ENCODE data around the gene RFX2.

- TF ChIP-seq, protein P1, sequence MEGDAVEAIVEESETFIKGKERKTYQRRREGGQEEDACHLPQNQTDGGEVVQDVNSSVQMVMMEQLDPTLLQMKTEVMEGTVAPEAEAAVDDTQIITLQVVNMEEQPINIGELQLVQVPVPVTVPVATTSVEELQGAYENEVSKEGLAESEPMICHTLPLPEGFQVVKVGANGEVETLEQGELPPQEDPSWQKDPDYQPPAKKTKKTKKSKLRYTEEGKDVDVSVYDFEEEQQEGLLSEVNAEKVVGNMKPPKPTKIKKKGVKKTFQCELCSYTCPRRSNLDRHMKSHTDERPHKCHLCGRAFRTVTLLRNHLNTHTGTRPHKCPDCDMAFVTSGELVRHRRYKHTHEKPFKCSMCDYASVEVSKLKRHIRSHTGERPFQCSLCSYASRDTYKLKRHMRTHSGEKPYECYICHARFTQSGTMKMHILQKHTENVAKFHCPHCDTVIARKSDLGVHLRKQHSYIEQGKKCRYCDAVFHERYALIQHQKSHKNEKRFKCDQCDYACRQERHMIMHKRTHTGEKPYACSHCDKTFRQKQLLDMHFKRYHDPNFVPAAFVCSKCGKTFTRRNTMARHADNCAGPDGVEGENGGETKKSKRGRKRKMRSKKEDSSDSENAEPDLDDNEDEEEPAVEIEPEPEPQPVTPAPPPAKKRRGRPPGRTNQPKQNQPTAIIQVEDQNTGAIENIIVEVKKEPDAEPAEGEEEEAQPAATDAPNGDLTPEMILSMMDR (IDR thresholded peaks at IDR 0.05): no peak
- no peak for TF ChIP-seq POLR2A (IDR thresholded peaks at IDR 0.05)
Observed at GRCh38 chr19:6011794-6012193, 98.5 kb downstream of the RFX2 start.

Measured in body of pancreas (tissue), 4 donors.